Epithelial cell of esophagus (primary cell): ENCODE data around the gene SEMA5A.

Experiments
- DNase-seq: peaks from one replicate; pipeline ENCODE4 v3.0.0; 2010; ENCODE audit warnings: low read depth
- H3K4me3 ChIP-seq: 2 replicates; pipeline ENCODE4 v1.5.1; 2011; ENCODE audit warnings: mild to moderate bottlenecking, low read length, control low read depth
- CTCF ChIP-seq: IDR thresholded peaks from 2 replicates; pipeline ENCODE4 v1.5.1; 2011; ENCODE audit warnings: low read depth, mild to moderate bottlenecking, low read length, control low read depth, inconsistent platforms; ENCODE audit not compliant: insufficient read depth; ENCODE audit errors: missing control alignments

The SEMA5A gene

GRCh38 chr5:9212605-9213004 lies 333.3 kb downstream of the SEMA5A start:
- no peak for TF ChIP-seq CTCF
- DNase-seq, result peak; percentile 57
- no peak overlapping the region for H3K4me3 ChIP-seq

GRCh38 chr5:9209846-9210492 lies 335.9 kb downstream of the SEMA5A start:
- H3K4me3 ChIP-seq, result no peak overlapping the region
- TF ChIP-seq CTCF, result no peak
- peak; percentile 62 for DNase-seq

GRCh38 chr5:9207817-9208418 lies 338.0 kb downstream of the SEMA5A start:
- TF ChIP-seq CTCF, result peak; percentile 38
- DNase-seq, result peak; percentile 76

GRCh38 chr5:9202636-9203035 lies 343.2 kb downstream of the SEMA5A start:
- DNase-seq, result no peak
- TF ChIP-seq CTCF, result no peak
- no peak overlapping the region for H3K4me3 ChIP-seq

More at GRCh38 chr5:9207817-9208418, 338.0 kb downstream of the SEMA5A start:
- H3K4me3 ChIP-seq, result no peak overlapping the region

GRCh38 chr5:9201761-9202160 lies 344.1 kb downstream of the SEMA5A start:
- TF ChIP-seq CTCF, result no peak
- H3K4me3 ChIP-seq, result no peak overlapping the region
- DNase-seq, result no peak

- DNase-seq, result no peak
- no peak overlapping the region for H3K4me3 ChIP-seq
- TF ChIP-seq CTCF, result no peak
These were observed 344.9 kb downstream of the SEMA5A start for GRCh38 chr5:9201011-9201410.

- DNase-seq, result peak; percentile 21
- H3K4me3 ChIP-seq, result no peak overlapping the region
- no peak for TF ChIP-seq CTCF
These were observed 347.5 kb downstream of the SEMA5A start for GRCh38 chr5:9198394-9198793.
